GM21381 (cell line): ENCODE measurements around the gene ST8SIA6.

Experiments used
- ATAC-seq: cut with Tn5 transposase; IDR thresholded peaks from one replicate; pipeline ENCODE4 v1.9.1; 2021; ENCODE audit warnings: mild to moderate bottlenecking, moderate library complexity; ENCODE audit not compliant: unreplicated experiment

Gene ST8SIA6

DNA sequence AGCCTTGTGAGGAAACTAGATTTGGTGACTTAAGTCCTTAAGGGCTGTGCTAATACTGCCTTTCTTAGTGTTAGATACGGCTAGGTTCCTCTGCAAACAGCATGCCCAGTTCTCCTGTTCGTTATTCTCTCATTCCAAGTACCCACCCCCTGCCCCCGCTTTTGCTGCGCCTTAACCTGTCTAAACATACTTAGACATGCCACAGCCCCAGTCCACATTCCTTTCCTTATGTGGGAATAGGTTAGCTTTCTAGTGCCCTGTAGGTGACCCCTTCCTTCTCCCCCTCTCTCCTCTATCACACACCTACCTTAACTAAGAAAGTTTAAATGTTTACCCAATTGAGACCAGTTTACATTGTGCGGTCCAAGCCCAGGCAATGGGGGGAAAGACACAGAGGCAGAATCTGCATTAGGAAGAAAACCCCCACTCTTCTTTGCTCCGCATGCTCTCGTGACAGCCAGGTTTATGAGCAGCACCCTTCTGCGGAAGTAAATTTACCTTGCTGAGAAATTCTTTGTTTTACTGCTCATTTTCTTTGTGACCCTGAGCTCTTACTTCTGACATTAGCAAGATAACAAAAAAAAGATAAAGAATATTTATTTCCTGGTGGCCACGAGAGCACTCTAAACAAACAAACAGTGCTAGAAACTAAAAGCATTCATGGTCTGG is 177.5 kb downstream of the ST8SIA6 start:
- no peak for ATAC-seq

DNA sequence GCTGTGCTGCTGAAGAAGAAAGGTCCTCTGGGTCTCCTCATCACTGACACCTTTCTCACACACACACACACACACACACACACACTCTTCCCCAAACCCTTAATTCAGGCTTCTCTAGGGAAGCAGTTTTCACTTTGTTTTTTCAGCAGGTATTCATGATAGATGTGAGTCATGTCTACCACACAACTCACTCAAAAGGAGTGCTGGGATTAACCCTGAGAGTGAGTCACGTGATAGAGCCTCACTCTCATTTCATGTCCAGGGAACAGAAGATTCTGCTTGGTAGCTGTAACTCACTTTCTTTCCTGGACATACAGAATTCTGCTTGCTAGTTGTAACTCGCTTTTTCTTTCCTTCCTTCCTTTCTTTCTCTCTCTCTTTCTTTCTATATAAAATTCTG is 181.0 kb downstream of the ST8SIA6 start:
- ATAC-seq: no peak

DNA sequence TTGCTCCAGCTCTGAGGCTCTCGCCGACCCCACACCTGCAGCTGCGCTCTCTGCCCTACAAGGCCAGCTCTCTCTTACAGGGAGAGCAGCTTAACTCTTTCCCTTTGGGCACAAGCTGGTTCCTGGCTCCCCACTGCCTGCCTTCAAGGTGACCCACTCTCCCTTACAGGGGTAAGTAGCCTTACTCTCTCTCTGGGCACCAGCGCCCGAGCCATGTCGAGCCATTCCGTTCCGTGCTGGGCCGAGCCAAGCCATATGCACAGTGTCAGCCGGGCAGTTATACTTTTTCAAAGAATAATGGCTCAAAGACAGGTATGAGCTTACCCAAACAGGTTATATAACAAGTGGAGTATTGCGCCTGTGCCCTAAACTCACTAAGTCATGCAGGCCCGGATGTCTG is 181.7 kb downstream of the ST8SIA6 start:
- ATAC-seq: no peak
